PC-9 (cell line): ENCODE measurements around the gene FGD4. TPM values are rescaled to one million over a fixed set of nuclear protein-coding genes. Genes with fewer than 3 reads are reported as not detected.

Experiments
- BruUV-seq: library from RNA; stranded (reverse); fragments of 400-500 nt; replicated peaks from 2 replicates; lab custom pipeline; 2021; lab: Mats Ljungman, UMichigan
- CTCF ChIA-PET: fragments of 300-600 bp; sonication (Branson Sonifier 250); formaldehyde crosslinking; loops from one replicate; lab custom pipeline; 2022; ENCODE audit warnings: antibody characterized with exemption; lab: Charles Lee
- POLR2A ChIA-PET: fragments of 300-600 bp; sonication (Branson Sonifier 250); formaldehyde crosslinking; loops from one replicate; lab custom pipeline; 2022; ENCODE audit warnings: antibody characterized with exemption; ENCODE audit not compliant: unreplicated experiment; lab: Charles Lee
- DNase-seq, 2 experiments: peaks; one replicate each; pipeline versions ENCODE4 v3.0.0 to v3.0.0-alpha.2; 2015 to 2022; ENCODE audit warnings: mixed read lengths in 1 of 2
- H2AFZ ChIP-seq: fragments of 200-600 bp; sonication (generic); 2 replicates; pipeline ENCODE4 v1.8.1; 2017; ENCODE audit warnings: antibody characterized with exemption
- H3F3A ChIP-seq: fragments of 200-600 bp; sonication (generic); 2 replicates; pipeline ENCODE4 v1.8.1; 2017; ENCODE audit warnings: antibody characterized with exemption, mild to moderate bottlenecking, low read depth; ENCODE audit not compliant: insufficient read depth
- H3K27ac ChIP-seq: fragments of 200-600 bp; sonication (generic); 2 replicates; pipeline ENCODE4 v1.6.1; 2016; ENCODE audit warnings: mixed run types
- H3K27me3 ChIP-seq: fragments of 200-600 bp; sonication (generic); 2 replicates; pipeline ENCODE4 v1.6.1; 2016; ENCODE audit warnings: low read depth, mixed run types; ENCODE audit not compliant: insufficient read depth
- H3K36me3 ChIP-seq: fragments of 200-600 bp; sonication (generic); 2 replicates; pipeline ENCODE4 v1.6.1; 2016; ENCODE audit warnings: low read depth, mixed run types
- H3K4me1 ChIP-seq: fragments of 200-600 bp; sonication (generic); replicated peaks from 2 replicates; pipeline ENCODE4 v1.6.1; 2016; ENCODE audit warnings: mixed run types; ENCODE audit not compliant: insufficient read depth
- H3K4me2 ChIP-seq: fragments of 200-600 bp; sonication (generic); 2 replicates; pipeline ENCODE4 v1.6.1; 2017; ENCODE audit warnings: mixed run types
- H3K4me3 ChIP-seq: fragments of 200-600 bp; sonication (generic); 2 replicates; pipeline ENCODE4 v1.6.1; 2016; ENCODE audit warnings: mixed run types
- H3K79me2 ChIP-seq: fragments of 200-600 bp; sonication (generic); 2 replicates; pipeline ENCODE4 v1.6.1; 2017; ENCODE audit warnings: low read depth, mixed run types
- H3K9me2 ChIP-seq: fragments of 200-600 bp; sonication (generic); 2 replicates; pipeline ENCODE4 v1.8.1; 2017; ENCODE audit warnings: mild to moderate bottlenecking; ENCODE audit not compliant: insufficient read depth
- H3K9me3 ChIP-seq: fragments of 200-600 bp; sonication (generic); 2 replicates; pipeline ENCODE4 v1.8.1; 2016; ENCODE audit warnings: low read depth; ENCODE audit not compliant: insufficient read depth
- H4K20me1 ChIP-seq: fragments of 200-600 bp; sonication (generic); 2 replicates; pipeline ENCODE4 v1.8.1; 2017; ENCODE audit not compliant: insufficient read depth
- CTCF ChIP-seq: fragments of 200-600 bp; sonication (generic); conservative IDR thresholded peaks from 2 replicates; pipeline ENCODE4 v1.6.1; 2017; ENCODE audit warnings: mixed run types, antibody characterized with exemption, mild to moderate bottlenecking, moderate library complexity
- EZH2 ChIP-seq: fragments of 200-600 bp; sonication (generic); IDR thresholded peaks from 2 replicates; pipeline ENCODE4 v1.8.0; 2017; ENCODE audit warnings: antibody characterized with exemption, low read depth
- intact Hi-C: fragments of 100-400 bp; cut with micrococcal nuclease; formaldehyde crosslinking; loops from one replicate; pipeline ENCODE4 v1.10.0; 2022; ENCODE audit not compliant: unreplicated experiment
- total RNA-seq: library from RNA; stranded (reverse); gene quantifications from 2 replicates; pipeline ENCODE4 v1.2.3, GENCODE V29; 2021

FGD4 gene
- total RNA-seq, 1 experiment from 2014 or later = 28.3 TPM

GRCh38 chr12:32451816-32452215 is 52.5 kb downstream of the FGD4 start:
- no peaks in the 10 kb centered on the region for H3K9me3 ChIP-seq
- peaks cover 11% of the 10 kb centered on the region; the same call in 1 of the 2 replicates for H3F3A ChIP-seq
- H3K4me1 ChIP-seq = peaks cover 35% of the 10 kb centered on the region
- H3K9me2 ChIP-seq = no peaks in the 10 kb centered on the region
- TF ChIP-seq EZH2 = no peak
- no peak for TF ChIP-seq CTCF
- POLR2A ChIA-PET = interaction anchor here (0.5 kb wide), 1 partner anchor 44 kb away, joined by 3 read pairs; no protein-coding TSS in a partner anchor
- intact Hi-C loops = no loop called here
- peaks cover 20% of the 10 kb centered on the region for H3K79me2 ChIP-seq
- no peaks in the 10 kb centered on the region for H3K27me3 ChIP-seq
- no peak for DNase-seq
- H3K4me2 ChIP-seq = no peak overlapping the region
- no peak overlapping the region for H3K27ac ChIP-seq
- no TSS peak for BruUV-seq
- no peak overlapping the region for H3K4me3 ChIP-seq
- H2AFZ ChIP-seq = no peak overlapping the region
- no peaks in the 10 kb centered on the region for H4K20me1 ChIP-seq
- CTCF ChIA-PET = interaction anchor here (0.7 kb wide), 1 partner anchor 70 kb away, joined by 7 read pairs; no protein-coding TSS in a partner anchor
- H3K36me3 ChIP-seq = no peaks in the 10 kb centered on the region

GRCh38 chr12:32454075-32454474 is 54.7 kb downstream of the FGD4 start:
- no peak overlapping the region for H3K4me3 ChIP-seq

GRCh38 chr12:32454866-32455265 is 55.5 kb downstream of the FGD4 start:
- POLR2A ChIA-PET = no interaction called here

More at GRCh38 chr12:32454075-32454474, 54.7 kb downstream of the FGD4 start:
- Histone ChIP-seq H3K36me3 (no peaks in the 10 kb centered on the region), H3K9me3 (no peaks in the 10 kb centered on the region), H3K27me3 (no peaks in the 10 kb centered on the region), H2AFZ (no peak overlapping the region), H3K27ac (peak overlapping the region; percentile 25; the same call in 1 of the 2 replicates), H3K9me2 (no peaks in the 10 kb centered on the region), H3K4me2 (peak overlapping the region; percentile 38), H3K79me2 (peaks cover 12% of the 10 kb centered on the region), H3K4me1 (peaks cover 34% of the 10 kb centered on the region), H4K20me1 (no peaks in the 10 kb centered on the region), H3F3A (peaks cover 11% of the 10 kb centered on the region; the same call in 1 of the 2 replicates)
- ChIA-PET CTCF (interaction anchor here (0.6 kb wide), 1 partner anchor 83 kb away, joined by 8 read pairs; no protein-coding TSS in a partner anchor), POLR2A (interaction anchor here (0.7 kb wide), 1 partner anchor 78 kb away, joined by 9 read pairs; no protein-coding TSS in a partner anchor)
- intact Hi-C loops = loop anchor here (1.0 to 2.0 kb wide), 4 partner anchors 8 to 801 kb away; partner anchors contain the start of gene DNM1L
- TF ChIP-seq EZH2 (no peak), CTCF (no peak)
- peak in 1 of 2 experiments; percentile 63 for DNase-seq
- no TSS peak for BruUV-seq

More at GRCh38 chr12:32454866-32455265, 55.5 kb downstream of the FGD4 start:
- Histone ChIP-seq H3K4me3 (no peak overlapping the region), H3K4me2 (no peak overlapping the region), H3F3A (peaks cover 11% of the 10 kb centered on the region; the same call in 1 of the 2 replicates), H3K27me3 (no peaks in the 10 kb centered on the region), H3K4me1 (peaks cover 34% of the 10 kb centered on the region), H3K9me2 (no peaks in the 10 kb centered on the region), H3K9me3 (no peaks in the 10 kb centered on the region), H2AFZ (no peak overlapping the region), H3K79me2 (peaks cover 15% of the 10 kb centered on the region), H3K36me3 (no peaks in the 10 kb centered on the region), H3K27ac (no peak overlapping the region), H4K20me1 (no peaks in the 10 kb centered on the region)
- intact Hi-C loops = loop anchor here (1.0 to 5.0 kb wide), 11 partner anchors 9 to 802 kb away; partner anchors contain the start of genes DNM1L, FGD4 and YARS2
- no peak for DNase-seq
- no TSS peak for BruUV-seq
- TF ChIP-seq CTCF (no peak), EZH2 (no peak)
- CTCF ChIA-PET = interaction anchor here (0.6 to 1.6 kb wide), 3 partner anchors 18 to 301 kb away, joined by 3 to 8 read pairs (median 4); partner anchors contain the start of gene YARS2
